Colonic mucosa (tissue), 4 donors: ENCODE data around the gene GNAI1. TPM values are rescaled to one million over a fixed set of nuclear protein-coding genes. Genes with fewer than 3 reads are reported as not detected.

ENCODE experiments used
- DNase-seq: peaks from one replicate; pipeline ENCODE4 v3.0.0-alpha.2; 2020
- H3K27ac ChIP-seq: fragments of 200-600 bp; one replicate; pipeline ENCODE4 v1.8.0; 2021
- H3K27me3 ChIP-seq: fragments of 200-600 bp; one replicate; pipeline ENCODE4 v1.8.0; 2021
- H3K36me3 ChIP-seq: fragments of 200-600 bp; one replicate; pipeline ENCODE4 v1.8.0; 2021
- H3K4me1 ChIP-seq: fragments of 200-600 bp; one replicate; pipeline ENCODE4 v1.8.0; 2021; ENCODE audit warnings: mild to moderate bottlenecking
- H3K4me3 ChIP-seq: fragments of 200-600 bp; one replicate; pipeline ENCODE4 v1.8.0; 2021
- H3K9ac ChIP-seq, 2 donors: one replicate each; pipeline ENCODE4 v1.7.0; 2013; ENCODE audit warnings: control low read depth in 2 of 2, low read depth in 2 of 2, low read length in 2 of 2
- H3K9me3 ChIP-seq: fragments of 200-600 bp; one replicate; pipeline ENCODE4 v1.8.0; 2021
- CTCF ChIP-seq: fragments of 200-600 bp; IDR thresholded peaks from one replicate; pipeline ENCODE4 v1.8.0; 2022; ENCODE audit warnings: antibody characterized with exemption, mild to moderate bottlenecking
- intact Hi-C: fragments of 100-400 bp; cut with DNase I; formaldehyde crosslinking; loops from one replicate; pipeline ENCODE4 v1.14.1; 2022
- total RNA-seq, 2 donors: library from RNA; stranded (reverse); fragmentation: NEBNext Ultra II Directional in 1 of 2; extraction: Animal tissue kit (Norgen Biotek cat#: 25700) in 1 of 2; gene quantifications; one replicate each; pipeline ENCODE4 v1.2.1, GENCODE V29; 2021
- donor health status: healthy.
- donor health status: DM: no; HTN: no; CAD: no.
- donor health status: DM: no; HTN: no; CAD: no.

Gene GNAI1
- total RNA-seq, 2 donors from 2014 or later, result 13.3 to 27.1 TPM

GRCh38 chr7:80165177-80165576, 30.5 kb downstream of the GNAI1 start:
- H3K9me3 ChIP-seq, result no peaks in the 10 kb centered on the region
- H3K27ac ChIP-seq, result no peak overlapping the region
- no peak for DNase-seq
- no peaks in the 10 kb centered on the region for H3K4me1 ChIP-seq
- no peak overlapping the region for H3K4me3 ChIP-seq
- H3K36me3 ChIP-seq, result no peaks in the 10 kb centered on the region
- no peak overlapping the region for H3K9ac ChIP-seq
- intact Hi-C loops, result no loop called here
- no peaks in the 10 kb centered on the region for H3K27me3 ChIP-seq
- TF ChIP-seq CTCF, result no peak

- no peaks in the 10 kb centered on the region for H3K27me3 ChIP-seq
- no peaks in the 10 kb centered on the region for H3K4me1 ChIP-seq
- H3K9ac ChIP-seq, result no peak overlapping the region
- intact Hi-C loops, result no loop called here
- TF ChIP-seq CTCF, result no peak
- no peaks in the 10 kb centered on the region for H3K36me3 ChIP-seq
- H3K9me3 ChIP-seq, result no peaks in the 10 kb centered on the region
- no peak for DNase-seq
- H3K27ac ChIP-seq, result no peak overlapping the region
- H3K4me3 ChIP-seq, result no peak overlapping the region
These were observed 35.8 kb downstream of the GNAI1 start for GRCh38 chr7:80170445-80170844.

- no peak for DNase-seq
- Histone ChIP-seq H3K36me3 (no peaks in the 10 kb centered on the region), H3K4me3 (no peak overlapping the region), H3K27me3 (no peaks in the 10 kb centered on the region), H3K4me1 (no peaks in the 10 kb centered on the region), H3K9me3 (no peaks in the 10 kb centered on the region), H3K9ac (no peak overlapping the region), H3K27ac (no peak overlapping the region)
- TF ChIP-seq CTCF, result no peak
- intact Hi-C loops, result no loop called here
These were observed 37.8 kb downstream of the GNAI1 start for GRCh38 chr7:80172387-80172786.

GRCh38 chr7:80175744-80176143, 41.1 kb downstream of the GNAI1 start:
- no peaks in the 10 kb centered on the region for H3K9me3 ChIP-seq
- no peaks in the 10 kb centered on the region for H3K27me3 ChIP-seq
- no peak for TF ChIP-seq CTCF
- no peak overlapping the region for H3K9ac ChIP-seq
- no peak overlapping the region for H3K4me3 ChIP-seq
- intact Hi-C loops, result no loop called here
- no peak for DNase-seq
- no peak overlapping the region for H3K27ac ChIP-seq
- no peaks in the 10 kb centered on the region for H3K4me1 ChIP-seq
- no peaks in the 10 kb centered on the region for H3K36me3 ChIP-seq

- Histone ChIP-seq H3K27me3 (no peaks in the 10 kb centered on the region), H3K36me3 (no peaks in the 10 kb centered on the region), H3K4me3 (no peak overlapping the region), H3K9me3 (no peaks in the 10 kb centered on the region), H3K9ac (no peak overlapping the region), H3K27ac (no peak overlapping the region), H3K4me1 (no peaks in the 10 kb centered on the region)
- intact Hi-C loops, result no loop called here
- DNase-seq, result no peak
- TF ChIP-seq CTCF, result no peak
These were observed 46.8 kb downstream of the GNAI1 start for GRCh38 chr7:80181411-80181810.
